Effector memory CD4-positive, alpha-beta T cell (primary cell): ENCODE results near the gene ACBD7.

Source experiments
- DNase-seq, 3 donors: peaks; one replicate each; pipeline ENCODE4 v3.0.0-alpha.2; 2020
- H3K27ac ChIP-seq: 2 replicates; pipeline ENCODE4 v1.7.0; 2013; ENCODE audit warnings: mild to moderate bottlenecking, low read length, moderate library complexity; ENCODE audit not compliant: insufficient read depth, poor library complexity, severe bottlenecking
- H3K27me3 ChIP-seq: replicated peaks from 2 replicates; pipeline ENCODE4 v1.7.0; 2013; ENCODE audit warnings: mild to moderate bottlenecking, low read length; ENCODE audit not compliant: insufficient read depth, control insufficient read depth, poor library complexity, severe bottlenecking
- H3K36me3 ChIP-seq: 2 replicates; pipeline ENCODE4 v1.7.0; 2013; ENCODE audit warnings: mild to moderate bottlenecking, low read length, moderate library complexity; ENCODE audit not compliant: control insufficient read depth, insufficient read depth
- H3K4me1 ChIP-seq: 2 replicates; pipeline ENCODE4 v1.7.0; 2013; ENCODE audit warnings: low read length, mild to moderate bottlenecking; ENCODE audit not compliant: control insufficient read depth, insufficient read depth, poor library complexity, severe bottlenecking
- H3K4me3 ChIP-seq: 2 replicates; pipeline ENCODE4 v1.7.0; 2013; ENCODE audit warnings: low read length, low read depth, mild to moderate bottlenecking; ENCODE audit not compliant: insufficient read depth, poor library complexity, severe bottlenecking
- H3K9me3 ChIP-seq: 2 replicates; pipeline ENCODE4 v1.7.0; 2013; ENCODE audit warnings: mild to moderate bottlenecking, low read length, moderate library complexity; ENCODE audit not compliant: control insufficient read depth

Gene ACBD7

DNA sequence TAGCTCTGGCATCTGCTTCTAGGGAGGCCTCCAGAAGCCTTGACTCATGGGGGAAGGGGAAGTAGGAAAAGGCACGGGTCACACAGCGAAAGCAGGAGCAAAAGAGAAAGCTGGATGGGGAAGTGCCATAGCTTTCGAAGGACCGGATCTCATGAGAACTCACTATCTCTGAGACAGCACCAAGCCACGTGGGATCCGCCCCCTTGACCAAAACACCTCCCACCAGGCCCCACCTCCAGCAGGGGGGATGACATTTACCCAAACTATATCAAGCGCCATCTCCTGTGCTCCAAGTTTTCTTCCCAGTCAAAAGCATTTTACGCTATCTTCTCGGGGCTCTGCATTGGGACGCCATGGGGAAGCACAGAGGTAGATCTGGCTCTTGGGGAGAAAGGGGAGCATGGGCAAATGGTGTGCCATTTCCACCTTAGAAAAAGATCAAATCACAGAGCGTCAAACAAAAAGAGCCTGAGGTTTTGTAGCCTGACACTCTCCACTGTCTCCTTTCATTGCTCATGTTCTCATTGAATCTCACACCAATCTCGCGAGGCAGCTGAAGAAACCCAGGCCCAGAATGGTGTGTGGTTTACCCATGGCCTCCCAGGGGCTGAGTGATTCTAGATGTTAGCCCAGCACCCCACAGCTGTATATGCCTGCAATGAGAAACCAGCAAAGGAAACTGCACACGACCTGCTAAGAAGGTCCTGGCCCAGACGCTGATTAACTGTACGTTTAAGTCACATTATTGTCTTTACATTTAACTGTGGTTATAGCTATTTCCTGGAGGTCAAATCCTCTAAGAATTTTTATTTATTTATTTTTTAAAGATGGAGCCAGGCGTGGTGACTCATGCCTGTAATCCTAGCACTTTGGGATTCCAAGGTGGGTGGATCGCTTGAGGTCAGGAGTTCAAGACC lies 52.9 kb downstream of the ACBD7 start:
- H3K36me3 ChIP-seq = no peaks in the 10 kb centered on the region
- H3K4me1 ChIP-seq = no peaks in the 10 kb centered on the region
- no peak overlapping the region for H3K27ac ChIP-seq
- no peaks in the 10 kb centered on the region for H3K27me3 ChIP-seq
- no peak for DNase-seq
- H3K9me3 ChIP-seq = no peaks in the 10 kb centered on the region
- H3K4me3 ChIP-seq = no peak overlapping the region

DNA sequence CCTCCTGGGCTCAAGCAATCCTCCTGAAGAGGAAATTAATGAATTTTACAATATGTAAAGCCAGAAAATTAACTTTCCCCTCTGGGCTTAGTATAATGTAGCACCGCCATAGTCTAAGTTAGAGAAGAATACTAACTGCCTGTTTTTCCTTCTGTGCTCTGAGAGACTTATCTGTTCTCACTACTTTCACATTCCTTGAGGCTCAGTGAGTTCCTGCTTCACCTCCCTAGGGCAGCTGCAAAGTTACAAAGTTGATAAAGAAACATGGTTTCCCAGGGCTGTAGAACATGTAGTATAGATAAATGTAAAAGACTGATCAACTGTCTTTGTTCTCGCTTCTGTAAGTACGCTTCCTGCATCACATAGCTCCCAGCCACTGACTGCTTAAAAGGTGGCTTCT lies 60.8 kb downstream of the ACBD7 start:
- H3K27ac ChIP-seq = no peak overlapping the region
- H3K27me3 ChIP-seq = no peaks in the 10 kb centered on the region
- H3K4me1 ChIP-seq = no peaks in the 10 kb centered on the region
- no peaks in the 10 kb centered on the region for H3K36me3 ChIP-seq
- no peaks in the 10 kb centered on the region for H3K9me3 ChIP-seq
- no peak overlapping the region for H3K4me3 ChIP-seq
- DNase-seq = no peak
